GM18526 (cell line): Measurements from ENCODE around the gene COL5A1.

Experiments
- POLR2A ChIP-seq: IDR thresholded peaks from 3 replicates; pipeline ENCODE4 v1.6.1; 2011; ENCODE audit not compliant: insufficient read length; ENCODE audit errors: extremely low read depth

COL5A1 gene

GRCh38 chr9:134639994-134640393 lies 1.6 kb upstream of the COL5A1 start:
- no peak for TF ChIP-seq POLR2A

- no peak for TF ChIP-seq POLR2A
These were observed 964 bp upstream of the COL5A1 start for GRCh38 chr9:134640506-134641172.

GRCh38 chr9:134641990-134642384 lies 384 bp downstream of the COL5A1 start:
- no peak for TF ChIP-seq POLR2A

- no peak for TF ChIP-seq POLR2A
These were observed 980 bp downstream of the COL5A1 start for GRCh38 chr9:134642385-134643181.

- no peak for TF ChIP-seq POLR2A
These were observed 1.6 kb downstream of the COL5A1 start for GRCh38 chr9:134643222-134643671.

- no peak for TF ChIP-seq POLR2A
These were observed 3.4 kb downstream of the COL5A1 start for GRCh38 chr9:134644725-134645606.

GRCh38 chr9:134645607-134646365 lies 4.2 kb downstream of the COL5A1 start:
- TF ChIP-seq POLR2A = no peak

GRCh38 chr9:134647359-134648080 lies 5.9 kb downstream of the COL5A1 start:
- no peak for TF ChIP-seq POLR2A

- no peak for TF ChIP-seq POLR2A
These were observed 7.3 kb downstream of the COL5A1 start for GRCh38 chr9:134648701-134649530.

- no peak for TF ChIP-seq POLR2A
These were observed 9.0 kb downstream of the COL5A1 start for GRCh38 chr9:134650431-134651190.

GRCh38 chr9:134651226-134651905 lies 9.8 kb downstream of the COL5A1 start:
- no peak for TF ChIP-seq POLR2A

GRCh38 chr9:134652291-134653225 lies 11.0 kb downstream of the COL5A1 start:
- no peak for TF ChIP-seq POLR2A
